ENCODE results near the gene SLC35C1. TPM values are rescaled to one million over a fixed set of nuclear protein-coding genes. Genes with fewer than 3 reads are reported as not detected.
A peak's percentile ranks its signal among the peaks of the same experiment; 100 is the strongest.

SLC35C1 gene
- total and polyA plus RNA-seq, 2 of the 8 experiments (the other 6 are each of a cell fraction or from before 2014, with no cell fraction given), result 4.6 to 10.6 TPM

DNA sequence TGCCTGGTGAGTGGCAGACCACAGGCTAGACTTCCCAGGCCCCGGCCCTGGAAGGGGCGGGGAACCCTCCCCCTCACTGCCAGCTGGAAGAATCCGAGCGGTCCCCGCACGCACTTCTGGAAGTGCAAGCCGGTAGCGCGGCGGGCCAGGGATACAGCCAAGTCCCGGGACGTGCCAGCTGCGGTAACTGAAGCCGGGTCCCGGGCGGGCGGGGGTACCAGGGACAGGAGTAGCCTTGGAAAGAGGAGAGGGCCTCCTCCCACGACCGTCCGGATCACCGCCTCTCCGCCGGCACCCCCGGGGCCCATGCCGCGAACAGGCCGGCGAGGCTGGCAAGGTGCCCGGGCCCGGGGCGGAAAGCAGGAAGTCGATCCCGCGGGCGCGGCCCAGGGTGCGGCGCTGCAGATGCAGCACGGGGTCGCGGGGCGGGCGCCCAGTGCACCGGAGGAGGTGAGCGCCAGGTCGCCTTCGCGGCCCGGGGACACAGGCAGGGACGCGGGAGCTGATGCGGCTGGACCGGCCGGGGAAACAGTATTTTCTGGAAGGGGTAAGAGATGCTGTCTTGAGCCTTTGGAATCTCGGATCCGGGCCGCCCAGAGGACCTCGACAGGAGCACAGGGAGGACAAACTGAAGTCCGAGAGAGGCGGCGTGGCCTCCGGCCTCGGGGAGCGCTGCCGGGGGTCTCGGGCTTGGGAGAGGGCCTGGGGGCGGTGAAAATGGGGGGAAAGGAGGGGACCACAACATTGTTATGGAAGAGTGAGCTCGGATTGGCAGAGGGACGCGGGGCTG lies 783 bp upstream of the SLC35C1 start:
- Histone ChIP-seq H3K4me2 (ENCODE audit: insufficient read depth in 1 of 2, low read depth in 2 of 2, low read length in 2 of 2) (peak overlapping the region; percentile 72 to 98), H3K18ac (ENCODE audit: extremely low read depth, low read length) (peak overlapping the region; percentile 62), H4K5ac (ENCODE audit: insufficient read length, low read depth, low read length) (no peak overlapping the region), H2BK5ac (ENCODE audit: low read depth, low read length) (no peak overlapping the region), H3K23ac (ENCODE audit: insufficient read length) (no peak overlapping the region), H4K91ac (replicated peaks; ENCODE audit: insufficient read length, low read length) (no peak overlapping the region), H3K9ac (replicated peaks in 1 of 4; ENCODE audit: extremely low read depth in 1 of 4, low read depth in 3 of 4, low read length in 3 of 4) (peak overlapping the region in 1 of 4 experiments; percentile 8; a peak in 3 of 7 replicates), H3K9me3 (ENCODE audit: insufficient read depth in 2 of 2, low read depth in 1 of 2, low read length in 1 of 2) (no peaks in the 10 kb centered on the region), H3K23me2 (ENCODE audit: low read depth, low read length) (peaks cover 18% of the 10 kb centered on the region; the same call in 1 of the 2 replicates), H3K79me1 (ENCODE audit: low read depth, low read length) (0 out of 2 replicates have a peak, but pooled peaks cover 6% of the 10 kb centered on the region), H3K14ac (ENCODE audit: insufficient read length) (no peak overlapping the region), H3K4me3 (ENCODE audit: extremely low read depth in 1 of 4, insufficient read depth in 2 of 4, low read depth in 3 of 4, low read length in 4 of 4) (peak overlapping the region; percentile 65 to 87 (median 77)), H3K79me2 (ENCODE audit: control insufficient read depth in 1 of 2, insufficient read depth in 2 of 2, low read length in 2 of 2) (no peaks in the 10 kb centered on the region), H3K56ac (replicated peaks; ENCODE audit: insufficient read length, low read depth, low read length) (peak overlapping the region; percentile 34), H2BK120ac (replicated peaks; ENCODE audit: low read depth, low read length) (no peak overlapping the region), H2AK5ac (ENCODE audit: low read depth, low read length) (no peak overlapping the region), H3K27ac (ENCODE audit: low read depth, low read length) (no peak overlapping the region), H3K36me3 (ENCODE audit: control insufficient read depth in 2 of 4, insufficient read depth in 4 of 4, low read length in 3 of 4) (no peaks in the 10 kb centered on the region), H3K27me3 (replicated peaks in 1 of 4; ENCODE audit: control insufficient read depth in 3 of 4, extremely low read depth in 1 of 4, insufficient read depth in 3 of 4, low read length in 3 of 4) (peaks cover 6 to 21% (median 12%) of the 10 kb centered on the region in 4 experiments), H2BK15ac (ENCODE audit: low read length) (0 out of 2 replicates have a peak overlapping the region, but pooled peaks have one; percentile 75), H2BK12ac (ENCODE audit: low read depth, low read length) (no peak overlapping the region), H2BK20ac (ENCODE audit: low read length) (no peak overlapping the region), H3K4ac (replicated peaks; ENCODE audit: insufficient read length, low read depth, low read length) (no peak overlapping the region), H3K4me1 (replicated peaks in 1 of 4; ENCODE audit: control insufficient read depth in 3 of 4, insufficient read depth in 4 of 4, low read length in 3 of 4) (peaks cover 0 to 9% (median 3%) of the 10 kb centered on the region in 4 experiments; a peak in 3 of 7 replicates), H4K8ac (ENCODE audit: extremely low read depth, insufficient read depth, low read length) (no peak overlapping the region; the same call in 1 of the 2 replicates), H2AFZ (ENCODE audit: low read length) (peak overlapping the region; percentile 46; the same call in 1 of the 2 replicates), H4K20me1 (replicated peaks in 1 of 2; ENCODE audit: control insufficient read depth in 1 of 2, insufficient read depth in 2 of 2, low read length in 2 of 2) (peaks cover 0 to 8% of the 10 kb centered on the region in 2 experiments)
- DNase-seq (ENCODE audit: low read depth in 1 of 2, low spot score in 2 of 2), result peak in 1 of 2 experiments; percentile 88
- ChIA-PET CTCF (ENCODE audit: partially characterized antibody) (interaction anchor here (1.0 to 2.7 kb wide), 5 partner anchors 13 to 68 kb away, joined by 3 to 8 read pairs (median 6); no protein-coding TSS in a partner anchor), POLR2A (ENCODE audit: partially characterized antibody) (interaction anchor here (0.6 to 1.2 kb wide), 4 partner anchors 8 to 1794 kb away, joined by 3 to 4 read pairs (median 3); no protein-coding TSS in a partner anchor)
- FAIRE-seq, result no peak
- 3% methylated on average over 58 of the region's 70 CpGs; no CpG with 5 or more reads in 1 of the 2 experiments for WGBS, 2 experiments (ENCODE audit: extremely low coverage in 1 of 2, insufficient coverage in 1 of 2, insufficient read length in 1 of 2, insufficient replicate concordance in 2 of 2, low coverage in 1 of 2, low lambda C conversion rate in 2 of 2, missing lambda C conversion rate in 1 of 2)
- peak; percentile 48 for TF ChIP-seq SUZ12 (IDR thresholded peaks at IDR 0.05; ENCODE audit: low read length)
- TF ChIP-seq ASH2L (IDR thresholded peaks at IDR 0.05; ENCODE audit: low read length), result peak; percentile 47
- TF ChIP-seq KDM4A (IDR thresholded peaks at IDR 0.05; ENCODE audit: low read depth, low read length, severe bottlenecking), result peak; percentile 88
- TF ChIP-seq PHF8 (conservative IDR thresholded peaks at IDR 0.05; ENCODE audit: low read depth, low read length), result 0 out of 2 replicates have a peak, but pooled peaks have one; percentile 3
- peak; percentile 37 for TF ChIP-seq EZH2 (IDR thresholded peaks at IDR 0.05; ENCODE audit: low read depth, low read length, severe bottlenecking)
- TF ChIP-seq, protein P1, sequence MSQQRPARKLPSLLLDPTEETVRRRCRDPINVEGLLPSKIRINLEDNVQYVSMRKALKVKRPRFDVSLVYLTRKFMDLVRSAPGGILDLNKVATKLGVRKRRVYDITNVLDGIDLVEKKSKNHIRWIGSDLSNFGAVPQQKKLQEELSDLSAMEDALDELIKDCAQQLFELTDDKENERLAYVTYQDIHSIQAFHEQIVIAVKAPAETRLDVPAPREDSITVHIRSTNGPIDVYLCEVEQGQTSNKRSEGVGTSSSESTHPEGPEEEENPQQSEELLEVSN (IDR thresholded peaks at IDR 0.05), result peak; percentile 23; the same call in 1 of the 2 replicates
- TF ChIP-seq CHD1 (IDR thresholded peaks at IDR 0.05; ENCODE audit: low read depth, low read length), result no peak

Measured in H1 (cell line).